GM23248 (cell line): ENCODE measurements around the gene EXOC3L1.

Experiments used
- EZH2 ChIP-seq: fragments of 200-600 bp; sonication (generic); IDR thresholded peaks from 2 replicates; pipeline ENCODE4 v1.6.1; 2018; ENCODE audit warnings: antibody characterized with exemption, mild to moderate bottlenecking; ENCODE audit not compliant: insufficient read depth, poor library complexity, severe bottlenecking
- EZH2phosphoT487 ChIP-seq: fragments of 200-600 bp; sonication (generic); IDR thresholded peaks from 2 replicates; pipeline ENCODE4 v1.6.1; 2018; ENCODE audit warnings: antibody characterized with exemption, moderate library complexity, mild to moderate bottlenecking, low read depth; ENCODE audit not compliant: insufficient read depth

DNA sequence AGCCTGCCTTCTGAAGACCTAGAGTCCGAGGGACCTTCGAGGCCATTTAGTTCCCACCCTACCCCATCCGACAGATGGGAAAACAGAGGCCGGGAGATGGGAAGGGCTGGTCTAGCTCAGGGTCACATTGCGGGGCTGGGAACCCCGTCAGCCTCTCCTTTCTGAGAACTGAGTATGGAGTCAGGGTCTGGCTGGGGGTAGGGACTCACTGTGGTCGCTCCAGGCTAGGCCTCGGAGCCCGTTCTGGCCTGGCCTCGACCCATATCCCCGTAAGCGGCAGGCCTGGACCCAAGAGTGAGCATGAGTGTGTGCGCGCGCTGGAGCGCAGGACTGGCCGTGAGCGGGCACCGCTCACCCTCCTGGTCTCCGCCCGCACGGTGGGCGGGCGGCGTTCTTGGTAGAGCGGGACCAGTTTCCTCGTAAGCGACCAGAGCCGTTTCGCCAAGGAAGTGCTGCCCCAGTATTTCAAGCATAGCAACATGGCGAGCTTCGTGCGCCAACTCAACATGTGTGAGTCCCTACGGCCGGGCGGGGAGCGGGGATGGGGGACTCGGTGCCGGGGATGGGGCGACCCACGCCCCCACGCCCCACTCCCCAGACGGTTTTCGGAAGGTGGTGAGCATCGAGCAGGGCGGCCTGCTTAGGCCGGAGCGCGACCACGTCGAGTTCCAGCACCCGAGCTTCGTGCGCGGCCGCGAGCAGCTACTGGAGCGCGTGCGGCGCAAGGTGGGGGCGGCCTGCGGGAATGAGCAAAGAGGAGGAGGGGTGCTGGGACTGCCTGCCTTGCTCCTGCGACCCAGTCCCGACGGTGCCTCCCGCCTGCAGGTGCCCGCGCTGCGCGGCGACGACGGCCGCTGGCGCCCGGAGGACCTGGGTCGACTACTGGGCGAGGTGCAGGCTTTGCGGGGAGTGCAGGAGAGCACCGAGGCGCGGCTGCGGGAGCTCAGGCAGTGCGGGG, 24.5 kb downstream of the EXOC3L1 start:
- TF ChIP-seq EZH2phosphoT487 (no peak), EZH2 (no peak)
